Tibial nerve (tissue), 4 donors: ENCODE results near the gene CPA4. TPM values are rescaled to one million over a fixed set of nuclear protein-coding genes. Genes with fewer than 3 reads are reported as not detected.
A peak's percentile ranks its signal among the peaks of the same experiment; 100 is the strongest.

Experiments
- DNase-seq, 2 donors: peaks; one replicate each; pipeline ENCODE4 v3.0.0-alpha.2; 2019; ENCODE audit warnings: low spot score in 2 of 2
- H3K27ac ChIP-seq, 4 donors: fragments of 200-600 bp; sonication (generic) in 3 of 4; one replicate each; pipeline ENCODE4 v1.5.1; 2017 to 2019; ENCODE audit warnings: mild to moderate bottlenecking in 1 of 4
- H3K27me3 ChIP-seq, 2 donors: fragments of 200-600 bp; sonication (generic) in 1 of 2; one replicate each; pipeline versions ENCODE4 v1.5.1 to v1.6.0; 2017 to 2019
- H3K36me3 ChIP-seq, 3 donors: fragments of 200-600 bp; sonication (generic); one replicate each; pipeline ENCODE4 v1.5.1; 2018 to 2019
- H3K4me1 ChIP-seq, 4 donors: fragments of 200-600 bp; sonication (generic) in 3 of 4; one replicate each; pipeline ENCODE4 v1.5.1; 2017 to 2019
- H3K4me3 ChIP-seq, 4 donors: fragments of 200-600 bp; sonication (generic) in 3 of 4; one replicate each; pipeline ENCODE4 v1.5.1; 2017 to 2019; ENCODE audit warnings: mild to moderate bottlenecking in 1 of 4, moderate library complexity in 1 of 4
- H3K9me3 ChIP-seq, 4 donors: fragments of 200-600 bp; sonication (generic) in 3 of 4; one replicate each; pipeline ENCODE4 v1.5.1; 2017 to 2019
- CTCF ChIP-seq, 5 experiments: fragments of 200-600 bp in 3 of 5; fragments of 450-650 bp in 2 of 5; sonication (generic) in 3 of 5; IDR thresholded peaks; one replicate each; pipeline ENCODE4 v1.5.1; 2016 to 2019; ENCODE audit warnings: antibody characterized with exemption in 5 of 5, mild to moderate bottlenecking in 3 of 5, moderate library complexity in 2 of 5
- EP300 ChIP-seq, 2 donors: sonication (generic); formaldehyde crosslinking; IDR thresholded peaks; one replicate each; pipeline ENCODE4 v1.6.1; 2017; ENCODE audit warnings: antibody characterized with exemption in 2 of 2, mild to moderate bottlenecking in 1 of 2
- POLR2A ChIP-seq, 2 donors: fragments of 450-650 bp; IDR thresholded peaks; one replicate each; pipeline ENCODE4 v1.6.1; 2017; ENCODE audit warnings: antibody characterized with exemption in 2 of 2, mild to moderate bottlenecking in 2 of 2, moderate library complexity in 2 of 2
- whole genome bisulfite sequencing, 2 donors: methylation state at CpG; one replicate each; pipeline ENCODE4 v1.1.5; 2018; 5-methylcytosine and 5-hydroxymethylcytosine counted together
- total RNA-seq, 4 donors: library from RNA; depleted of rRNA; stranded (reverse); fragments of >200 nt; gene quantifications; one replicate each; pipeline ENCODE4 v1.1.0, GENCODE V29; 2016

The CPA4 gene
- total RNA-seq, 4 donors from 2014 or later: 5.4 TPM; not detected in 3

DNA sequence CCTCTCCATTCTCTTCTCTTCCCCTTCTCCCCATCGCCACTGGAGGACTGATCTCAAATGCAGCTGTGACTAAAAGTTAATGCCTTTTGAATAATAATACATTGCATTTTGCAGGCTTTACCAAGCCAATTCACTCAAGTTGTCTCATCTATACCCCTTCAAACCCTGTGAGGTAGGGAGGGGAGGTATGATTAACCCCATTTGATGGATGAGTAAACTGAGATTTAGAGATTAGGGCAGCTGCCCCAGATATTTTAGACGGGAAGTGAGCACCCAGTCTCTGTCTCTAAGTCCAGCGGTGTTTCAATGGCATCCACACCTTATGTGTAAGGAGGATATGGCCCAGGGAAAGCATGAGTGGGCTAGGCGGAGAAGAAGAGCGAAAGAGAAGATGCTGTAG, 52.8 kb downstream of the CPA4 start:
- 72 to 84% methylated on average over 4 to 5 of the region's 5 CpGs for WGBS, 2 donors
- Histone ChIP-seq H3K36me3 (no peaks in the 10 kb centered on the region), H3K4me3 (no peak overlapping the region), H3K27me3 (no peaks in the 10 kb centered on the region), H3K9me3 (no peaks in the 10 kb centered on the region), H3K4me1 (peaks cover 0 to 5% (median under 1%) of the 10 kb centered on the region in 4 donors), H3K27ac (no peak overlapping the region)
- TF ChIP-seq CTCF (IDR thresholded peaks at IDR 0.05) (no peak), EP300 (IDR thresholded peaks at IDR 0.05) (no peak), POLR2A (IDR thresholded peaks at IDR 0.05) (no peak)
- no peak for DNase-seq

- H3K4me1 ChIP-seq: peaks cover 0 to 11% (median 5%) of the 10 kb centered on the region in 4 donors
- H3K36me3 ChIP-seq: no peaks in the 10 kb centered on the region
- H3K27ac ChIP-seq: no peak overlapping the region
- WGBS, 2 donors: 93 to 97% methylated on average over 8 to 10 of the region's 10 CpGs
- H3K4me3 ChIP-seq: no peak overlapping the region
- no peak for TF ChIP-seq POLR2A (IDR thresholded peaks at IDR 0.05)
- no peak for TF ChIP-seq EP300 (IDR thresholded peaks at IDR 0.05)
- no peak for TF ChIP-seq CTCF (IDR thresholded peaks at IDR 0.05)
- H3K27me3 ChIP-seq: no peaks in the 10 kb centered on the region
- no peaks in the 10 kb centered on the region for H3K9me3 ChIP-seq
- DNase-seq: no peak
These were observed 53.4 kb downstream of the CPA4 start for GRCh38 chr7:130346177-130346905.

GRCh38 chr7:130346941-130347340, 54.0 kb downstream of the CPA4 start:
- no peaks in the 10 kb centered on the region for H3K27me3 ChIP-seq
- no peak for TF ChIP-seq CTCF (IDR thresholded peaks at IDR 0.05)
- TF ChIP-seq EP300 (IDR thresholded peaks at IDR 0.05): no peak
- TF ChIP-seq POLR2A (IDR thresholded peaks at IDR 0.05): no peak
- DNase-seq: no peak
- no peaks in the 10 kb centered on the region for H3K36me3 ChIP-seq
- peaks cover 0 to 16% (median 9%) of the 10 kb centered on the region in 4 donors for H3K4me1 ChIP-seq
- H3K4me3 ChIP-seq: no peak overlapping the region
- H3K27ac ChIP-seq: no peak overlapping the region
- no peaks in the 10 kb centered on the region for H3K9me3 ChIP-seq
- WGBS, 2 donors: 89 to 97% methylated on average over 8 to 12 of the region's 12 CpGs

DNA sequence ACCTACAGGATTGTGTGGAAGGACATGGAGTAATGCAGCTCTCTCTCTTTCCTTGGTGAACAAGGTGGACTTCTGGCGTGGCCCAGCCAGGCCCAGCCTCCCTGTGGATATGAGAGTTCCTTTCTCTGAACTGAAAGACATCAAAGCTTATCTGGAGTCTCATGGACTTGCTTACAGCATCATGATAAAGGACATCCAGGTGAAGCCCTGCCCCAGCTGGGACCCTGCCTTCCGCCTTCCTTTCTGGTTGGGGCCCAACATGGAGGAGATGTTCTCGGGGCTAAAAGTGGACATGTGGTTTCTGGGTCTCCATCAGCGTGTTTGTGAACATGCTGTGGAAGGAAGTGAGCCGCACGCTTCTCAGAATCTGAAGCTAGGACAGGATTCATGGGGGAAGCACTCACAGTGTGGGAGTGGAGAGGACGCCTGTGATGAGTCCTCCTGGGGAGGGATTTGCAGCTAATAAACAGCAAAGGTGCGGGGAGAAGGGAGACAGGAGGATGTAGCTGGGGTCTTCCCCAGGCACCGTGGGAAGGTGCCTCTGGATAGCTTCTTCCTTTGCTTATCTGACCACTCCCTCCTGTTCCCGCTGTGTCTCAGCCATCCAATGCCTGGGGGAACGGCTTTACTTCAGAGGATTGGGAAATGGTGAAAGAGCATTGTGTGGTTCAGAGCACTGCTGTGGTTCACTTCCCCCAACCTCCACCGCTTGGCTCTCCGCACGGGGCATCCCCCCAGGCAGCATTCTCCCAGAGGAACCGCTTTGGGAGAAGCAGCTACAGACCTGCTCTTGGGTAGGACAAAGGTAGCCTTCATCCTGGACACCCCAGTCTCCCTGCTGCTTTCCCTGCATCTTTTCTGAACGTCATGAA, 57.2 kb downstream of the CPA4 start:
- H3K36me3 ChIP-seq: no peaks in the 10 kb centered on the region
- WGBS, 2 donors: 73 to 75% methylated on average over 15 to 16 of the region's 16 CpGs
- H3K4me3 ChIP-seq: no peak overlapping the region
- peaks cover 0 to 32% (median 13%) of the 10 kb centered on the region in 4 donors for H3K4me1 ChIP-seq
- DNase-seq: no peak
- peak overlapping the region in 3 of 4 donors; percentile 4 to 83 (median 48) for H3K27ac ChIP-seq
- no peaks in the 10 kb centered on the region for H3K27me3 ChIP-seq
- H3K9me3 ChIP-seq: no peaks in the 10 kb centered on the region
- no peak for TF ChIP-seq CTCF (IDR thresholded peaks at IDR 0.05)
- TF ChIP-seq EP300 (IDR thresholded peaks at IDR 0.05): no peak
- no peak for TF ChIP-seq POLR2A (IDR thresholded peaks at IDR 0.05)
